Measurements from ENCODE around the gene RGS7.
A peak's percentile ranks its signal among the peaks of the same experiment; 100 is the strongest.
"Not testable (repeated sequence)": the region's sequence is repeated elsewhere in the genome, so short reads cannot be mapped to it uniquely, and the experiment has no call there.

Gene RGS7

DNA sequence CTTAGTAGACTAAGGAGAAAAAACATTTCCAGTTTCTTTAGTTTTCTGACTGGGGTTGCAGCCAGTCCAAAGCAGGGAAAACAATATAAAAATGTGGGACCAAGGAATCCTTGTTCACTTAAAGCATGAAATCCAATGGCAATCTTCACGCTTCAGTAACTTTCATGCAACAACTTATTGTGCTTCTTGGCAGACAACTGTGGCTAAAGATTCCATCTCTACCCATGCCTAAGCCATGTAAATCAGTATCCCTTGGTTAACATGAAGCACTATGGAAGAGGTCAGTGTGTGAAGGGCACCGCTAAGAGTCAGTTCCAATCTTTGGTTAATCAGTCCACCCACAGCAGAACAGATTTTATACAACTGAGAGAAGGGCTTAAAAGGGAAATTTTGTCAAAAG lies 543.3 kb downstream of the RGS7 start:
- no peak for DNase-seq

- no peak for DNase-seq
These were observed 545.7 kb downstream of the RGS7 start for GRCh38 chr1:240811256-240811655.

DNA sequence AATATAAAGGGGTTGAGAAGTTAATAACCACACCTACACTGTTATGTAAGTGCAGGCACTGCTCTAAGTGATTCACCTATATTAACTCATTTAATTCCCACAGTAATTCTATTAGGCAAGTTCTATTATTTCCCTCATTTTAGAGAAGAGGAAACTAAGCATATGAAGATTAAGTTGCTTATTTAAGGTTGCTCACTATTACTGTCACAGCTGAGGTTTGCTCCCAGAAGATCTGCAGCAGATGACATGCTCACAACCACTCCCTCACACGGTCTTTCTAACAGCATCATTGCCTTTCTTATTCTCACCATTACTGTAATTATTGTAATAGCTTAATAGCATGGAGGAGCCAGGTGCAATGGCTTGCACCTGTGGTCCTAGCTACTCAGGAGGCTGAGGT lies 548.6 kb downstream of the RGS7 start:
- DNase-seq: no peak

- DNase-seq: no peak
These were observed 550.7 kb downstream of the RGS7 start for GRCh38 chr1:240806200-240806745.

- no peak for DNase-seq
These were observed 552.5 kb downstream of the RGS7 start for GRCh38 chr1:240804475-240804874.

DNA sequence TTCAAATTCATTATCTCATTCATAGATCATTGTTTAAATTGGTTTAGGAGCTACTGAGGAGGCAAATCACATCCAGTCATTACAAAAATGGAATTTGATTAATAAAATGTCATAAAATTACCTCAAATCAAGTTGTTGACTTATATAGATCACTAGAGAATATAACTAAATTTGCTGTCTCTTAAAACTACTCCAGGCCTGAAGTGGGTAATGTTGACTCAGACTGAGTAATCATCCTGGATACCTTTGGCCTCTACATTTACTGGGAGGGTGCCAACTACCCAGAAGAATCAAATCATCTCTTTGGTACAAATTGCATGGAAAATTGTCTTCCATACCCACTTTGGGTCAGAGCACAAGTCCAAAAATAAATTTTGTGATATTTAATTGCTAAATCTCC lies 553.9 kb downstream of the RGS7 start:
- DNase-seq: peak; percentile 54

DNA sequence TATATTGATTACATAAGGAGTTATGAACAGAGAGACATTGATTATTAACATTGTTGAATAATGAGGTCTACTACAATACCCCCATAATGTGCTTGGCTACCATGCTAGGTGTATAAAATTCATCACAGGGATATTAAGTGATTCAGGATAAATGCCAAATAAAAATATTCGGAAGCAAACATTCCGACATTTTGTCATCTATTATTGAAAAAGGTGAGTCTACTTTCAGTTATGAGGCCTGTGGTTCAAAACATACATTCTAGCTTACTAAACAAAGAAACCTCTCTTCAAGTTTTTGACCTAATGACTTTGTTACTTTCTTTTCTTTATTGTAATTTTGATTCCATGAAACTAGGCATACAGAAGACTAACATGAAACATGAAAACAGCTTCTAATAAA lies 554.7 kb downstream of the RGS7 start:
- no peak for DNase-seq

- no peak for DNase-seq
These were observed 555.6 kb downstream of the RGS7 start for GRCh38 chr1:240801442-240801841.

DNA sequence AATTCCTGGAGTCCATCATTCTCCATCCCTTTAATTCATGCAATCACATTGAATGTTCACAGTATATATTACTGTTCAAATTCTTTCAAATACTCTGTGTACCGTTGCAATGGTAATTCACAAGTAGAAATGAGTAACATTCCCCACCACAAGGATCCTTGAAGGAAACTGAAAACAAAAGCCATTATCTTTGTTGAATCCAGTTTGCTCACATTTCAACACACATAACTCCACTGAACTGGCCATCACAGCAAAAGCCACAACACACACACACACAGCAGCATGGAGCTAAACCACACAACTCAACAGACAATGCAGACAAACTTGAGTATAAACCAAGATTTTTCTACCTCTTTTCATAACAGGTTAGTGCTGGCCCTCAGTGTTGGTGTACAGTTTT lies 556.7 kb downstream of the RGS7 start:
- DNase-seq: no peak

DNA sequence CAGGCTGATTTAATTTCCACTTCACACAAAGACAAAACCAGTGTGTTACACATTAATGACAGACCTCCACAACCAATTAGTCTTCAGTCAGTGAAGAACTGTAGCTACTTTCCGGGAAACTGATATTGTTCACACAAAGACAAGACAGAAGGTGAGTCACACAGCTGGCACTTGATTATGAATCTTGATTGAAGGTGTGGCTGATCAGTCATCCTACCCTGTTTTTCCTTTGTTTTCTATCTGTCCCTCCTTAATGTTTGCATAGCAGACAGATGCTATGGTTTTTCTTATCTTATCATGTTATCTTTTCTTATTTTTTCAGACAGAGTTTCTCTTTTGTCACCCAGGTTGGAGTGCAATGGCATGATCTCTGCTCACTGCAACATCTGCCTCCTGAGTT lies 560.0 kb downstream of the RGS7 start:
- peak; percentile 60 for DNase-seq

DNA sequence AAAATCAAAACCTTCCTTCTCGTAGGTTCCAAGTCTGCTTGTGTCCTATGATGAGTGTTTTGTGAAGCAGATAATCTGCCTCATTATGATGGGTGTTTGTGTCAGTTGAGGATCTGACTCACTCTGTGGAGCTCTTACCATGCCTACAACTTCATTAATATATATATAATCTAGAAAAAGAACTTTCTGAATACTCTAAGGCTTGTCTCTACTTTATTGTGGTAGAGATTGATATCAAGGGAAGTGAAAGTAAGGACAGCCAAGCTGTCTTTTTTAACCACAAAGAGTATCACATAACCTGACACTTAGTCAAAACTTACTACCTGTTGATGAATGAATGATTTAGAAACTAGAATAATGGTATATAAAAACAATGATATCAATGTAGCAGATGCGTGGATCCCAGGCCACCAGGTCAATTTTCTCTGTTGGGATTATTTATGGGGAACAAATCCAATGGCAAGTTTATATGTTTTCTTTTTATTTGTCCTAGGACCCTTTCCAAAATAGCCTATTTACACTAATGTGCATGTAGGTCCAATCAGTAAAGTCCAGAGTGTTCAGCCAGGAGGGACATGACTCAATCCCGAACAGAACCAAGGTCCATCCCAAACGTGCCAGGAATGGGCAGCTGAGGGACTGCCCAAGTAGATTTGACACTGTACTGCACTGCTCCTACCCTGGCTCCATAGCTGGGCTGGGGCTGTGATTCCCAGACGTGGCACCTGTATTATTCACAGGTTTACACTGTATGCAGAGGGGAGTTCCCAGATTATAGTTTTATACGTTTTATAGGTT lies 562.8 kb downstream of the RGS7 start:
- no peak for DNase-seq

DNA sequence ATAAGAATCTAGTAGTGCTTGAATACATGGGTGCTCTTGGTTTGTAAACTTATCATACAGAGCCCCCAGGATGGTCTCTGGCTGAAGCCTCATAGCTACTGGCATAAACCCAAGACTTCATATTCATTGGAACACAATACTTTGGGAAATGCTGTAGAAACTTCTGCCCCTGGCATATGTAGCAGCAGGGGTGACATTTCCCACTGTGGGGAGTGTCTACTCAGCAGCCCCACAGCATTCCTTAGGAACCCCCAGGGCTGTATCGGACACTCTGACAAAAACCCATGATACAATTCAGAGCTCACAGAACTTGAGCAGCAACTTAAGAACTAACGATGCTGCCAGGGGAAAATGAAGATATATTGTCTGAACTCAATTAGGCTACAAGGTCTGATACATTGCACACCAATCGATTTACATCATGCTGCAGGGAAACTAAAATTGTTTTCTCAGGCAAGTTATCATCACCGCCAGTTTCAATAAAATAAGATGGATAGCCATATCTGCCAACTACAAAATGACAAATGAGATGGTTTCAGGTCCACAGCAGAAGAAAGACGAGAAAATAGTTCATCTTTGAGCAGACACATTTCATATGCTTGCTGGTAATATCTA lies 564.0 kb downstream of the RGS7 start:
- DNase-seq: no peak

GRCh38 chr1:240790856-240791255 lies 566.1 kb downstream of the RGS7 start:
- no peak for DNase-seq

GRCh38 chr1:240786880-240787279 lies 570.1 kb downstream of the RGS7 start:
- DNase-seq: no peak

GRCh38 chr1:240784776-240785175 lies 572.2 kb downstream of the RGS7 start:
- no peak for DNase-seq

DNA sequence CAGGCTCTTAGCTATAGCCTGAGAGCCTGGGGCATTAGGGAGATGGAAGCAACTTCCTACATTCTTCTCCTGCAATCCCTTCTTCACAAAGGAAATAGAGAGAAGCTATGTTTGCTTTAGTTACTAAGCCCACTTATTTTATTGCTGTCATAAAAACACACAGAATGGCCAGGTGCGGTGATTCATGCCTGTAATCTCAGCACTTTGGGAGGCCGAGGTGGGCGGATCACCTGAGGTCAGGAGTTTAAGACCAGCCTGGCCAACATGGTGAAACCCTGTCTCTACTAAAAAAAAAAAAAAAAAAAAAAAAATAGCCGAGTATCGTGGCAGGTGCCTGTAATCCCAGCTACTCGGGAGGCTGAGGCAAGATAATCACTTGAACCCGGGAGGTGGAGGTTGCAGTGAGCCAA lies 573.3 kb downstream of the RGS7 start:
- DNase-seq: not testable (repeated sequence)

DNA sequence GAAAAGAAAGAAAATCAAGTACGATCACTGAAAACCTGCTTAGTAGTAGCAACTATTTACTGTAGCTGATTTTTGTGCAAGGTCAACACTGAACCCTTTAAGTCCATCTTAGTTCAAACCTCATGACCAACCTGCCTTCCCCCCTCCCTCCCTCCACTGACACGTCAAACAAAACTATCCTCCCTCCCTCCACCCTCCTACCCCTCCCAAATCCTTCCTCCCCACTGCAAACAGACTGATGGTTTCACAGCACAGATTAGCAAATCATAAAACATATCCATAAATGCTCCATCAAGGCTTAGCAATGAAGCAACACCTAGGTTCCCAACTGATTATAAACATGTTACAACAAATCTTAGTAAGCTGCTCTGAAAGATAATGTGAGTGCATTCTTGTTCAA lies 580.8 kb downstream of the RGS7 start:
- DNase-seq: no peak

- no peak for DNase-seq
These were observed 584.9 kb downstream of the RGS7 start for GRCh38 chr1:240772131-240772530.

GRCh38 chr1:240771450-240771849 lies 585.6 kb downstream of the RGS7 start:
- no peak for DNase-seq

- DNase-seq: no peak
These were observed 588.0 kb downstream of the RGS7 start for GRCh38 chr1:240768979-240769378.

DNA sequence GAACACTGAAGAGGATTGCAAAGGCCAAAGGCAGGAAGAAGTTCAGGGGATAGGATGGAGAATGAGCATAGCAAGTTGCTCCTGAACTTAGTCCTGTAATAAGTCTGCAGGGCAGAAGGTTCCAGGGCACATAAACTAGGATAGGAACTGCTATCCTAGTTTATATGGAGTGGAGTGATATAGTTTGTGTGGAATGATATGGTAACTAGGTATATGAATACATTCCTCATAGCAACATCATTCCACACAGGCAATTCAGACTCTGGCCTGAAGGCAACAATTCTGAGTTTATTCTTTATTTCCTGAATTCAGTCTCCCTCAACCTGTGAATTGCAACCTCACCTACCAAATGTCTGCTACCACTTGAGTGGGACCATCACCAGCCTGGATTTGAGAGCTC lies 590.2 kb downstream of the RGS7 start:
- no peak for DNase-seq

GRCh38 chr1:240765732-240766363 lies 591.2 kb downstream of the RGS7 start:
- DNase-seq: peak; percentile 76

DNA sequence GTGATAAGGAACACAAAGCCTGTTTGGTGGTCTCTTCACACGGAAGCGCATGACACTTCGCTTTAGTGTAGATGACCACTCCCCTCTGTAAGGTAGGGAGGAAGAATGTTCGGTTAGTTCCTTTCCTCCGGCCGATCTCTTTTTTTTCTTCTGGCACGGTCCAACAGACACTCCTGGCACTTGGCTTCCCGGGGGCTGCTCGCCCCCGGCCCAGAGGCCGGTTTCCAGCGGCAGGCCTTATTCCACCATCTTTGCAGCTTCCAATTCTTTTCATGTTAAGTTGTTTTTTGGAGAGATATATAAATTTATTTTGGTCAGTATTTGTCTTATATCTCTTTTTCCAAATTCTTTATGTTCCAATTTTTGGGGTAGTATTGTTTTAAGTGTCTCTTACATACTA lies 593.2 kb downstream of the RGS7 start:
- DNase-seq: no peak

DNA sequence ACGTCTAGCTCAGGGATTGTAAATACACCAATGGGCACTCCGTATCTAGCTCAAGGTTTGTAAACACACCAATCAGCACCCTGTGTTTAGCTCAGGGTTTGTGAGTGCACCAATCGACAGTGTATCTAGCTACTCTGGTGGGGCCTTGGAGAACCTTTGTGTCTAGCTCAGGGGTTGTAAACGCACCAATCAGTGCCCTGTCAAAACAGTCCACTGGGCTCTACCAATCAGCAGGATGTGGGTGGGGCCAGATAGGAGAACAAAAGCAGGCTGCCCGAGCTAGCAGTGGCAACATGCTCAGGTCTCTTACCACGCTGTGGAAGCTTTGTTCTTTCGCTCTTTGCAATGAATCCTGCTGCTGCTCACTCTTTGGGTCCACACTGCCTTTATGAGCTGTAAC lies 593.9 kb downstream of the RGS7 start:
- DNase-seq: not testable (repeated sequence)

All from kidney glomerular epithelial cell (primary cell).